Measurements from ENCODE around the gene CREG1. TPM values are rescaled to one million over a fixed set of nuclear protein-coding genes. Genes with fewer than 3 reads are reported as not detected.

CREG1 gene
- total and polyA plus RNA-seq, 2 experiments from 2014 or later: 21.2 to 42.7 TPM

DNA sequence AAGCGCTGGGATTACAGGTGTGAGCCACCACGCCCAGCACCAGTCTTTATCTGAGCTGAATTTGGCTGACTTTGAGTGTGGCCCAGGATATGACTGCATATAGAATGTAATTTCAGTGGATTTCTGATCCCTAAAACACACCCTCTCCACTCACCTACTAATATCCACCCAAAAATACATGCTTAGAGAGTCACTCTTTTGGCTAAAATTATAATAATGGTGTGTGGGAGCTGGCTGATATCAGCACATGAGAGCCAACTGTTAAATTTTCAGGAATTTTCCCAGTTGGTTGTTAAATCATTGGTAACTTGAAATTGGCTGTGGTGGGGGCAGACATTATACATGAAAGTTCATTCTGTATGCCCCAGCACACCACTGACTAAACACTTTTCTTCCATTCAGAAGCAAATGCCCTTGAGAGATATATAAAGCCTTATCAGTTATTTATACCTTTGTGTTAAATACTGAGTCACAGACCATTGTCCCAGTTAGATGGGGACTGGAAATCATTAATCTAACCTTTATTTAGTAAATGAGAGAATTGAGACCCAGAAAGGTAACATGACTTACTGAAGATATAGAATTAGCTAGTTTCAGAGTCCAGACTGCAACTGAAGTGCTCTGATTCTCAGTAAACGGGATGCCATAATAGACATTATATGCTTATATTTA, 25.4 kb downstream of the CREG1 start:
- H3K36me3 Mint-ChIP-seq (ENCODE audit: low read depth): no peaks in the 10 kb centered on the region
- Histone ChIP-seq H3K27ac (ENCODE audit: low read depth) (no peak overlapping the region), H3K4me2 (no peak overlapping the region), H3K27me3 (ENCODE audit: insufficient read depth) (no peaks in the 10 kb centered on the region), H3K36me3 (ENCODE audit: insufficient read depth) (no peaks in the 10 kb centered on the region), H3K9me2 (ENCODE audit: insufficient read depth) (no peaks in the 10 kb centered on the region), H3K4me3 (no peak overlapping the region), H3K79me2 (replicated peaks; ENCODE audit: insufficient read depth) (no peaks in the 10 kb centered on the region), H4K20me1 (replicated peaks; ENCODE audit: insufficient read depth) (no peaks in the 10 kb centered on the region), H3K4me1 (ENCODE audit: insufficient read depth) (no peaks in the 10 kb centered on the region), H2AFZ (no peak overlapping the region), H3F3A (replicated peaks; ENCODE audit: low read depth) (no peaks in the 10 kb centered on the region)
- peaks cover 6% of the 10 kb centered on the region for H3K4me1 Mint-ChIP-seq
- ATAC-seq: no peak
- H3K9me3 Mint-ChIP-seq: no peaks in the 10 kb centered on the region; the same call in 2 of the 3 replicates
- no peak overlapping the region for H3K4me3 Mint-ChIP-seq
- H3K27me3 Mint-ChIP-seq (ENCODE audit: insufficient read depth, low read depth, poor library complexity): peaks cover 13% of the 10 kb centered on the region
- TF ChIP-seq, protein P1, sequence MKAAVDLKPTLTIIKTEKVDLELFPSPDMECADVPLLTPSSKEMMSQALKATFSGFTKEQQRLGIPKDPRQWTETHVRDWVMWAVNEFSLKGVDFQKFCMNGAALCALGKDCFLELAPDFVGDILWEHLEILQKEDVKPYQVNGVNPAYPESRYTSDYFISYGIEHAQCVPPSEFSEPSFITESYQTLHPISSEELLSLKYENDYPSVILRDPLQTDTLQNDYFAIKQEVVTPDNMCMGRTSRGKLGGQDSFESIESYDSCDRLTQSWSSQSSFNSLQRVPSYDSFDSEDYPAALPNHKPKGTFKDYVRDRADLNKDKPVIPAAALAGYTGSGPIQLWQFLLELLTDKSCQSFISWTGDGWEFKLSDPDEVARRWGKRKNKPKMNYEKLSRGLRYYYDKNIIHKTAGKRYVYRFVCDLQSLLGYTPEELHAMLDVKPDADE (IDR thresholded peaks at IDR 0.05): no peak
- TF ChIP-seq NANOG (IDR thresholded peaks at IDR 0.05; ENCODE audit: borderline replicate concordance): no peak
- TF ChIP-seq CREB1 (CRISPR knock-in tag; IDR thresholded peaks at IDR 0.05; ENCODE audit: low read depth): no peak
- no peak for TF ChIP-seq POLR2AphosphoS5 (IDR thresholded peaks at IDR 0.05; ENCODE audit: low read depth)
- TF ChIP-seq, protein P2, sequence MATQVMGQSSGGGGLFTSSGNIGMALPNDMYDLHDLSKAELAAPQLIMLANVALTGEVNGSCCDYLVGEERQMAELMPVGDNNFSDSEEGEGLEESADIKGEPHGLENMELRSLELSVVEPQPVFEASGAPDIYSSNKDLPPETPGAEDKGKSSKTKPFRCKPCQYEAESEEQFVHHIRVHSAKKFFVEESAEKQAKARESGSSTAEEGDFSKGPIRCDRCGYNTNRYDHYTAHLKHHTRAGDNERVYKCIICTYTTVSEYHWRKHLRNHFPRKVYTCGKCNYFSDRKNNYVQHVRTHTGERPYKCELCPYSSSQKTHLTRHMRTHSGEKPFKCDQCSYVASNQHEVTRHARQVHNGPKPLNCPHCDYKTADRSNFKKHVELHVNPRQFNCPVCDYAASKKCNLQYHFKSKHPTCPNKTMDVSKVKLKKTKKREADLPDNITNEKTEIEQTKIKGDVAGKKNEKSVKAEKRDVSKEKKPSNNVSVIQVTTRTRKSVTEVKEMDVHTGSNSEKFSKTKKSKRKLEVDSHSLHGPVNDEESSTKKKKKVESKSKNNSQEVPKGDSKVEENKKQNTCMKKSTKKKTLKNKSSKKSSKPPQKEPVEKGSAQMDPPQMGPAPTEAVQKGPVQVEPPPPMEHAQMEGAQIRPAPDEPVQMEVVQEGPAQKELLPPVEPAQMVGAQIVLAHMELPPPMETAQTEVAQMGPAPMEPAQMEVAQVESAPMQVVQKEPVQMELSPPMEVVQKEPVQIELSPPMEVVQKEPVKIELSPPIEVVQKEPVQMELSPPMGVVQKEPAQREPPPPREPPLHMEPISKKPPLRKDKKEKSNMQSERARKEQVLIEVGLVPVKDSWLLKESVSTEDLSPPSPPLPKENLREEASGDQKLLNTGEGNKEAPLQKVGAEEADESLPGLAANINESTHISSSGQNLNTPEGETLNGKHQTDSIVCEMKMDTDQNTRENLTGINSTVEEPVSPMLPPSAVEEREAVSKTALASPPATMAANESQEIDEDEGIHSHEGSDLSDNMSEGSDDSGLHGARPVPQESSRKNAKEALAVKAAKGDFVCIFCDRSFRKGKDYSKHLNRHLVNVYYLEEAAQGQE (IDR thresholded peaks at IDR 0.05; ENCODE audit: unreplicated experiment): no peak
- no peak for TF ChIP-seq STAT1 (IDR thresholded peaks at IDR 0.05; ENCODE audit: unreplicated experiment)
- TF ChIP-seq EZH2 (IDR thresholded peaks at IDR 0.05; ENCODE audit: low read depth, unreplicated experiment): no peak
- no peak for TF ChIP-seq ZNF331 (CRISPR knock-in tag; IDR thresholded peaks at IDR 0.05; ENCODE audit: low read depth)
- no peak for TF ChIP-seq ZNF114 (CRISPR knock-in tag; IDR thresholded peaks at IDR 0.05)
- TF ChIP-seq, protein P3, sequence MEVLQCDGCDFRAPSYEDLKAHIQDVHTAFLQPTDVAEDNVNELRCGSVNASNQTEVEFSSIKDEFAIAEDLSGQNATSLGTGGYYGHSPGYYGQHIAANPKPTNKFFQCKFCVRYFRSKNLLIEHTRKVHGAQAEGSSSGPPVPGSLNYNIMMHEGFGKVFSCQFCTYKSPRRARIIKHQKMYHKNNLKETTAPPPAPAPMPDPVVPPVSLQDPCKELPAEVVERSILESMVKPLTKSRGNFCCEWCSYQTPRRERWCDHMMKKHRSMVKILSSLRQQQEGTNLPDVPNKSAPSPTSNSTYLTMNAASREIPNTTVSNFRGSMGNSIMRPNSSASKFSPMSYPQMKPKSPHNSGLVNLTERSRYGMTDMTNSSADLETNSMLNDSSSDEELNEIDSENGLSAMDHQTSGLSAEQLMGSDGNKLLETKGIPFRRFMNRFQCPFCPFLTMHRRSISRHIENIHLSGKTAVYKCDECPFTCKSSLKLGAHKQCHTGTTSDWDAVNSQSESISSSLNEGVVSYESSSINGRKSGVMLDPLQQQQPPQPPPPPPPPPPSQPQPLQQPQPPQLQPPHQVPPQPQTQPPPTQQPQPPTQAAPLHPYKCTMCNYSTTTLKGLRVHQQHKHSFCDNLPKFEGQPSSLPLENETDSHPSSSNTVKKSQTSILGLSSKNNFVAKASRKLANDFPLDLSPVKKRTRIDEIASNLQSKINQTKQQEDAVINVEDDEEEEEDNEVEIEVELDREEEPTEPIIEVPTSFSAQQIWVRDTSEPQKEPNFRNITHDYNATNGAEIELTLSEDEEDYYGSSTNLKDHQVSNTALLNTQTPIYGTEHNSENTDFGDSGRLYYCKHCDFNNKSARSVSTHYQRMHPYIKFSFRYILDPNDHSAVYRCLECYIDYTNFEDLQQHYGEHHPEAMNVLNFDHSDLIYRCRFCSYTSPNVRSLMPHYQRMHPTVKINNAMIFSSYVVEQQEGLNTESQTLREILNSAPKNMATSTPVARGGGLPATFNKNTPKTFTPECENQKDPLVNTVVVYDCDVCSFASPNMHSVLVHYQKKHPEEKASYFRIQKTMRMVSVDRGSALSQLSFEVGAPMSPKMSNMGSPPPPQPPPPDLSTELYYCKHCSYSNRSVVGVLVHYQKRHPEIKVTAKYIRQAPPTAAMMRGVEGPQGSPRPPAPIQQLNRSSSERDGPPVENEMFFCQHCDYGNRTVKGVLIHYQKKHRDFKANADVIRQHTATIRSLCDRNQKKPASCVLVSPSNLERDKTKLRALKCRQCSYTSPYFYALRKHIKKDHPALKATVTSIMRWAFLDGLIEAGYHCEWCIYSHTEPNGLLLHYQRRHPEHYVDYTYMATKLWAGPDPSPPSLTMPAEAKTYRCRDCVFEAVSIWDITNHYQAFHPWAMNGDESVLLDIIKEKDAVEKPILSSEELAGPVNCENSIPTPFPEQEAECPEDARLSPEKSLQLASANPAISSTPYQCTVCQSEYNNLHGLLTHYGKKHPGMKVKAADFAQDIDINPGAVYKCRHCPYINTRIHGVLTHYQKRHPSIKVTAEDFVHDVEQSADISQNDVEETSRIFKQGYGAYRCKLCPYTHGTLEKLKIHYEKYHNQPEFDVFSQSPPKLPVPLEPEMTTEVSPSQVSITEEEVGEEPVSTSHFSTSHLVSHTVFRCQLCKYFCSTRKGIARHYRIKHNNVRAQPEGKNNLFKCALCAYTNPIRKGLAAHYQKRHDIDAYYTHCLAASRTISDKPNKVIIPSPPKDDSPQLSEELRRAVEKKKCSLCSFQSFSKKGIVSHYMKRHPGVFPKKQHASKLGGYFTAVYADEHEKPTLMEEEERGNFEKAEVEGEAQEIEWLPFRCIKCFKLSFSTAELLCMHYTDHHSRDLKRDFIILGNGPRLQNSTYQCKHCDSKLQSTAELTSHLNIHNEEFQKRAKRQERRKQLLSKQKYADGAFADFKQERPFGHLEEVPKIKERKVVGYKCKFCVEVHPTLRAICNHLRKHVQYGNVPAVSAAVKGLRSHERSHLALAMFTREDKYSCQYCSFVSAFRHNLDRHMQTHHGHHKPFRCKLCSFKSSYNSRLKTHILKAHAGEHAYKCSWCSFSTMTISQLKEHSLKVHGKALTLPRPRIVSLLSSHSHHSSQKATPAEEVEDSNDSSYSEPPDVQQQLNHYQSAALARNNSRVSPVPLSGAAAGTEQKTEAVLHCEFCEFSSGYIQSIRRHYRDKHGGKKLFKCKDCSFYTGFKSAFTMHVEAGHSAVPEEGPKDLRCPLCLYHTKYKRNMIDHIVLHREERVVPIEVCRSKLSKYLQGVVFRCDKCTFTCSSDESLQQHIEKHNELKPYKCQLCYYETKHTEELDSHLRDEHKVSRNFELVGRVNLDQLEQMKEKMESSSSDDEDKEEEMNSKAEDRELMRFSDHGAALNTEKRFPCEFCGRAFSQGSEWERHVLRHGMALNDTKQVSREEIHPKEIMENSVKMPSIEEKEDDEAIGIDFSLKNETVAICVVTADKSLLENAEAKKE (CRISPR knock-in tag; IDR thresholded peaks at IDR 0.05): no peak
- no peak for TF ChIP-seq JUNB (IDR thresholded peaks at IDR 0.05; ENCODE audit: unreplicated experiment)
- TF ChIP-seq, protein P4, sequence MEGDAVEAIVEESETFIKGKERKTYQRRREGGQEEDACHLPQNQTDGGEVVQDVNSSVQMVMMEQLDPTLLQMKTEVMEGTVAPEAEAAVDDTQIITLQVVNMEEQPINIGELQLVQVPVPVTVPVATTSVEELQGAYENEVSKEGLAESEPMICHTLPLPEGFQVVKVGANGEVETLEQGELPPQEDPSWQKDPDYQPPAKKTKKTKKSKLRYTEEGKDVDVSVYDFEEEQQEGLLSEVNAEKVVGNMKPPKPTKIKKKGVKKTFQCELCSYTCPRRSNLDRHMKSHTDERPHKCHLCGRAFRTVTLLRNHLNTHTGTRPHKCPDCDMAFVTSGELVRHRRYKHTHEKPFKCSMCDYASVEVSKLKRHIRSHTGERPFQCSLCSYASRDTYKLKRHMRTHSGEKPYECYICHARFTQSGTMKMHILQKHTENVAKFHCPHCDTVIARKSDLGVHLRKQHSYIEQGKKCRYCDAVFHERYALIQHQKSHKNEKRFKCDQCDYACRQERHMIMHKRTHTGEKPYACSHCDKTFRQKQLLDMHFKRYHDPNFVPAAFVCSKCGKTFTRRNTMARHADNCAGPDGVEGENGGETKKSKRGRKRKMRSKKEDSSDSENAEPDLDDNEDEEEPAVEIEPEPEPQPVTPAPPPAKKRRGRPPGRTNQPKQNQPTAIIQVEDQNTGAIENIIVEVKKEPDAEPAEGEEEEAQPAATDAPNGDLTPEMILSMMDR (conservative IDR thresholded peaks at IDR 0.05; ENCODE audit: low read depth in 2 of 2): no peak
- no peak for TF ChIP-seq EZH2phosphoT487 (IDR thresholded peaks at IDR 0.05; ENCODE audit: unreplicated experiment)
- DNase-seq (ENCODE audit: low spot score): no peak
- H3K27ac Mint-ChIP-seq: no peak overlapping the region

Measured in GM23338 (cell line).